HG02938 (cell line): Measurements from ENCODE around the gene PARVA.
"Not testable (repeated sequence)": the region's sequence is repeated elsewhere in the genome, so short reads cannot be mapped to it uniquely, and the experiment has no call there.

Experiments used
- ATAC-seq: cut with Tn5 transposase; IDR thresholded peaks from one replicate; pipeline ENCODE4 v1.9.1; 2021; ENCODE audit warnings: mild to moderate bottlenecking, moderate library complexity; ENCODE audit not compliant: unreplicated experiment

Gene PARVA

GRCh38 chr11:12496181-12497025 lies 119.0 kb downstream of the PARVA start:
- ATAC-seq = no peak

GRCh38 chr11:12497431-12497830 lies 120.1 kb downstream of the PARVA start:
- ATAC-seq = no peak

GRCh38 chr11:12499071-12499470 lies 121.7 kb downstream of the PARVA start:
- ATAC-seq = no peak

DNA sequence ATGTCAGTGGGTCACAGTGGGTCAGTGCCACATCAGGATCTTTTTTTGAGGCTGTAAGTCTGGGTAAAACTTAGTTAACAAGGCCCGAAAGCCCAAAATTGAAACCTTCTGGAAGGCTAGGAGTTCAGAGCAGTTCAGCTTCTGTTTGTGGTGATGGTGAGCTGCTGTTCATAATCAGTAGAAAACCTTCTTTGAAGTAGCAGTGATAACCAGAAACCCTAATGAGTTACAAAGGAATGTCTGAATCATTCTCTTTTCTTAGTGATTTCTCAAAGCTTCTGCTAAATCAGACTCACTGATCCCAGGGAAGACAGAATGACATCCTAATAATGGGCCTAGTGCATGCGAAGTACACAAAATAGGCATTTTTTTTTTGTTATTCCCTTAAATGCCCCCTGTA lies 124.7 kb downstream of the PARVA start:
- ATAC-seq = no peak

GRCh38 chr11:12503039-12503484 lies 125.7 kb downstream of the PARVA start:
- ATAC-seq = no peak

GRCh38 chr11:12503886-12504285 lies 126.5 kb downstream of the PARVA start:
- ATAC-seq = no peak

- ATAC-seq = no peak
Observed at GRCh38 chr11:12505183-12505582, 127.8 kb downstream of the PARVA start.

- no peak for ATAC-seq
Observed at GRCh38 chr11:12506404-12506921, 129.1 kb downstream of the PARVA start.

GRCh38 chr11:12507391-12507790 lies 130.0 kb downstream of the PARVA start:
- ATAC-seq = no peak

DNA sequence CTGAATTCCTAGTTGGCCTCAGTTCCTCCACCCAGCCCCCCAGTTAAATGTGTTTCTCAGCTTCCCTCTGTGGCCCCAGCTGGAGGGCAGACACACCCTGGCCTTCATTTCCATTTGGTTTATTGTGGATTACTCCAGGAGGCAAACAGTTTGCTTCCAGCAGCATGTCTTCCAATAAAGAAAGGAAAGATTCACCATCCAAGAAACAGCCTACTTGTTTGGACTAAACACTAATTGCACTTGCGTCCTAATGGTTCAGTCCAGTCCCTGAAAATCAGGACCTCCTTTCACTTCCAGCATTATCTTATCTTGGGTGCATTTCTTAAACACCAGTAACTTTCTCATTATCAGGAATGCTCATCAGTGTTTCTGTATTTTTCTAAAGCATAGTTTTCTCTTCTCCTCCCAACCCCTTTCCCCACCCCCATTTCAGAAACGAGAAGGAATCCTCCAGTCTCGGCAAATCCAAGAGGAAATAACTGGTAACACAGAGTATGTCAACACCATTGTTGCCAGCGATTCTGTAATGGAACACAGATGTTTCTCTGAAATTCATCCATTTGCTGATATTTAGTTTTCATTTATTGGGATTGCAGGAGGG lies 130.9 kb downstream of the PARVA start:
- ATAC-seq = no peak

DNA sequence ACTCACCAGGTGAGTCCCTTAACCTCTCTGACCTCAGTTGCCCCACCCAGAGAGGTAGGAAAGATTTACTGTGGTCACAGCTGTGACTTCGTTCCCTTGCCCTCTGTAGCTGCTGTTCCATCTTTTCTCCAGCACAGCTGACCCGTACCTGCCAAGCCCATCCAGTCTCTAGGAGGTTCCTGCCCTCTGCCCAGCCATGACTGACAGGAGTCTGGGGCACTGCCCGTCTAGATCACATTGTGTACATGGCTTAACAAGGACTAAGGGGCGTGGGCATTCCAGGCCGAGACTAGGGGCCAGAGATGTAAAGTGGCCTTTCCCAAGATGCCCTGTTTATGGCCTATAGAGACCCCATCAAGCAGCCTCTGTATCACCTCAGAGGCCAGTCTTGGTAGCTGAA lies 132.0 kb downstream of the PARVA start:
- ATAC-seq = no peak

GRCh38 chr11:12512132-12512531 lies 134.8 kb downstream of the PARVA start:
- ATAC-seq = no peak

GRCh38 chr11:12512826-12513395 lies 135.5 kb downstream of the PARVA start:
- ATAC-seq = no peak

- ATAC-seq = no peak
Observed at GRCh38 chr11:12516387-12517105, 139.2 kb downstream of the PARVA start.

DNA sequence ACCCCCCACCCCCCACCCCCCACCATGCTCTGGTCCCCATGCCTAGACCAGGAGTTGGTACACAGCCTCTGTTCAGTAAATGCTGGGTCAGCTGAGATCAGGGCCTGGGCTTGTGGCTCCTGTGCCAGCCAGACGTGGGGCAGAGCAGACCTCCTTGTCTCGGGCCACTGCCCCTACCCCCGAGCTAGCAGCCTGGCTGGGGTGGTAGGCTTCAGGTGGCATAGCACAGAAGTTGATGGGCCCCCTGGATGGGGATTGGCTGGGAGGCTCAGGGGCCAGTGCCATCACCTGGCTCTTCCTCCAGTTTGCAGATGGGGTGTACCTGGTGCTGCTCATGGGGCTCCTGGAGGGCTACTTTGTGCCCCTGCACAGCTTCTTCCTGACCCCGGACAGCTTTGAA lies 139.9 kb downstream of the PARVA start:
- ATAC-seq = no peak

DNA sequence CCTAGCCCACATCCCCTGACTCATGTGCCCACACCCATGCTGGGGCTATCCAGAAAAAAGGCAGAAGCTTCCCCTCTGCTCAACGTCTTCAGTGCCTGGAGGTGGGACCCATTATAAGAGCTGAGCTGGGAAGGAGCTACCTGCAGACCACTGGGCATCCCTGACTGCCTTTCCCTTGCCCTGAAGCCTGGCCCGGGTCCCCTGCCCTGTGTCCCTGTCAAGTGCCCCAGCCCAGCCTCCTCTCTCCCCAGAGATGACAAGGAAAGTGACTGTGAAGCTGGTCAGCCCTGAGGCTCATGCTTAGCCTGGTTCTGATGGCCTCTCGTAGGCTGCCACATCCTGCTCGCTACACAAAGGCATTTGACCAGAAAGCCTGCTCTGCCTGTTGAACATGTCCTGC lies 140.4 kb downstream of the PARVA start:
- no peak for ATAC-seq

- ATAC-seq = no peak
Observed at GRCh38 chr11:12518606-12519385, 141.4 kb downstream of the PARVA start.

DNA sequence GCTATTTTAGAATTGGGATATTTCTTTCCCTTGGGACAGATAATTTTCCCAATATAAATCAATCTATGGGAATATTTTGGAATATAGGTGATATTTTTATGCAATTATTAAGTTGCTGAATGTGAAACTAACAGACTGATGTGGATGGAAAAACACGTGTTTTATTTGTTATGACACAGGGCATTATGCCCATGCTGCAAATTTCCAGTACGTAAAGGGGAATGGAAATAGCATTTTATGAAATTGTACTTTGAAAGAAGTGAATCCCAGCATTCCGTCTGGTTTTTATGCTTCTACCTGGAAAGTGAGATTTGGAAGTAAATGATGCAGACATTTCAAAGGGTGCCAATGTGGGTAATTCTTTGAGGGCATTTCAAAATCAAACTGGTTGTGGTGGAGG lies 142.7 kb downstream of the PARVA start:
- ATAC-seq = no peak

- ATAC-seq = not testable (repeated sequence)
Observed at GRCh38 chr11:12520576-12520975, 143.2 kb downstream of the PARVA start.

DNA sequence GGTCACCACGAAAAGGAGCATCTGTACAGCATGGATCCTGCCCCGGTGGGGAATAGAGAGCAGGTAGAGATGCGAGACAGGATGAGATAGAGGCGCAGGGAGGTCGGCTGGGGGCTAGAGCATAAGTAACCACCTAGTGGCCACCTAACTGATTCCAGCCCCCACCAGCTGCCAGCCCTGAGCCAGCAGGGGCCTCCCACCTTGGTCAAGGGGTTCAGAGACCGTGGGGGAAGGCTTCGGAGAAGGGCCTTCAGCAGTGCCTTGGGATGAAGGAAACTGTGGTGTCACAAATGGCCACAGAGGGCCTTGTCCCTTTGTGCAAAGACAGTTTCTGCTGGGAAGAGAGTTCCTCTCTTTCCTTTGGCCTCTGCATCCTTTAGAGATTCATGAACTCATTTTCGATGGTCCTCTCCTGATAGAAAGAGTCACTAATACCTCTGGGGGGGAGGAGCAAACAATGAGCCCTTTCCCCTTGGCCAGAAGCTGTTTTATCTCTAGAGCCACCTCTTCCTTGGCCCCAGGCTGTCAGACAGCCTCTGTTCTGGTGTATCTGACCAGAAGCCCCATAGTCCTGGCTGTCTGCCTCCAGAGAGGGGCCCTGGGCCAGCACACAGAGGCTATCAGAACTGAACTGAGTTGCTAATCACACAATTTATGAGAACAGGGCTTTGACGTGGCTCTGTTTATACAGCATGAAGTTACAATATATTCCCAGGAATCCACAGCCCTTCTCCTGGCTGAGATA lies 146.0 kb downstream of the PARVA start:
- ATAC-seq = no peak
